ENCODE data around the gene HLA-DPA1. TPM values are rescaled to one million over a fixed set of nuclear protein-coding genes. Genes with fewer than 3 reads are reported as not detected.

HLA-DPA1 gene
- total RNA-seq = 0.55 and 4.0 TPM in 2 replicates

GRCh38 chr6:33073431-33073871 lies at the start of gene HLA-DPA1:
Gene HLA-DPA1 (minus strand): TSS chr6:33073649.

GRCh38 chr6:33075568-33076405 lies 2.3 kb upstream of the HLA-DPA1 start, which contains the start of gene HLA-DPB1:
Gene HLA-DPB1 (plus strand): TSS chr6:33075990. CDS start chr6:33076042, 52 bp downstream.

Other genes with a start within 250 kb of the HLA-DPA1 start
- gene TAP2, start 234.9 kb downstream of the HLA-DPA1 start, total RNA-seq = 8.0 and 10.3 TPM in 2 replicates
- 41.2 and 52.1 TPM in 2 replicates for gene PSMB8, start 229.6 kb downstream of the HLA-DPA1 start, total RNA-seq
- gene TAP1, start 219.9 kb downstream of the HLA-DPA1 start, total RNA-seq = 39.5 and 48.9 TPM in 2 replicates
- 26.7 and 30.7 TPM in 2 replicates for gene PSMB9, start 219.5 kb downstream of the HLA-DPA1 start, total RNA-seq
- under 0.01 TPM in 1 of 2 replicates, not detected in the other for gene HLA-DMB, start 132.6 kb downstream of the HLA-DPA1 start, total RNA-seq
- 0.33 and 1.1 TPM in 2 replicates for gene HLA-DMA, start 120.6 kb downstream of the HLA-DPA1 start, total RNA-seq
- 95.3 and 96.0 TPM in 2 replicates for gene BRD2, start 105.1 kb downstream of the HLA-DPA1 start, total RNA-seq
- gene HLA-DOA, start 64.1 kb downstream of the HLA-DPA1 start, total RNA-seq = not detected in 2 replicates
- gene HLA-DPB1, start 2.3 kb upstream of the HLA-DPA1 start, total RNA-seq = 6.8 and 21.1 TPM in 2 replicates
- gene COL11A2, start 118.8 kb upstream of the HLA-DPA1 start, total RNA-seq = 0.11 and 0.12 TPM in 2 replicates
- 23.9 and 25.0 TPM in 2 replicates for gene RXRB, start 127.0 kb upstream of the HLA-DPA1 start, total RNA-seq
- 129 and 159 TPM in 2 replicates for gene SLC39A7, start 127.2 kb upstream of the HLA-DPA1 start, total RNA-seq
- gene HSD17B8, start 131.0 kb upstream of the HLA-DPA1 start, total RNA-seq = 2.7 and 8.9 TPM in 2 replicates
- gene RING1, start 134.9 kb upstream of the HLA-DPA1 start, total RNA-seq = 26.7 and 34.0 TPM in 2 replicates
- 35.0 and 35.6 TPM in 2 replicates for gene VPS52, start 198.2 kb upstream of the HLA-DPA1 start, total RNA-seq
- 3,212 and 3,760 TPM in 2 replicates for gene RPS18, start 198.4 kb upstream of the HLA-DPA1 start, total RNA-seq
- 4.4 and 5.3 TPM in 2 replicates for gene B3GALT4, start 203.5 kb upstream of the HLA-DPA1 start, total RNA-seq
- 79.9 and 102 TPM in 2 replicates for gene WDR46, start 215.6 kb upstream of the HLA-DPA1 start, total RNA-seq
- 38.9 and 42.8 TPM in 2 replicates for gene PFDN6, start 216.0 kb upstream of the HLA-DPA1 start, total RNA-seq
- gene RGL2, start 225.3 kb upstream of the HLA-DPA1 start, total RNA-seq = 20.1 and 23.9 TPM in 2 replicates
- gene TAPBP, start 240.4 kb upstream of the HLA-DPA1 start, total RNA-seq = 33.0 and 49.9 TPM in 2 replicates
- 19.5 and 24.2 TPM in 2 replicates for gene ZBTB22, start 244.1 kb upstream of the HLA-DPA1 start, total RNA-seq
- 24.7 and 70.2 TPM in 2 replicates for gene DAXX, start 249.3 kb upstream of the HLA-DPA1 start, total RNA-seq

All from uterine smooth muscle cell (primary cell).